HepG2 (cell line): Measurements from ENCODE around the gene IL2RA. TPM values are rescaled to one million over a fixed set of nuclear protein-coding genes. Genes with fewer than 3 reads are reported as not detected.
"Not testable (repeated sequence)": the region's sequence is repeated elsewhere in the genome, so short reads cannot be mapped to it uniquely, and the experiment has no call there.

ENCODE experiments used
- ATAC-seq: fragments of 200-7000 bp; cut with Tn5 transposase; 3 replicates; pipeline ENCODE4 v1.9.1; 2020; ENCODE audit warnings: mild to moderate bottlenecking, moderate library complexity
- BruUV-seq: library from RNA; stranded (reverse); fragments of 400-500 nt; replicated peaks from 2 replicates; lab custom pipeline; 2021; lab: Mats Ljungman, UMichigan
- CTCF ChIA-PET: fragments of 300-600 bp; formaldehyde crosslinking; extraction: SDS; loops from one replicate; lab custom pipeline; 2021; ENCODE audit warnings: low total read pairs, inconsistent platforms, low intra/inter-chr PET ratio; lab: Yijun Ruan, JAX
- POLR2A ChIA-PET: fragments of 350-600 bp; sonication (Branson Sonifier 250); formaldehyde crosslinking; loops from one replicate; lab custom pipeline; 2020; ENCODE audit warnings: antibody characterized with exemption, inconsistent platforms; lab: Yijun Ruan, JAX
- DNase-seq: peaks from one replicate; pipeline ENCODE4 v3.0.0-alpha.2; 2015; ENCODE audit warnings: low spot score
- FAIRE-seq: peaks from 3 replicates; lab custom pipeline; 2011; peaks lifted over from hg19 to GRCh38; lab: Jason Lieb, UNC
- H2AFZ ChIP-seq: one replicate; pipeline ENCODE4 v1.6.1; 2011; ENCODE audit warnings: low read length, inconsistent platforms
- H3K27ac ChIP-seq: fragments of 300-600 bp; 3 replicates; pipeline ENCODE4 v1.8.0; 2011; ENCODE audit warnings: mixed run types, mild to moderate bottlenecking, mixed read lengths, low read length, inconsistent platforms; ENCODE audit not compliant: insufficient read depth; ENCODE audit errors: extremely low read length
- H3K27me3 ChIP-seq, 2 experiments: fragments of 200-600 bp in 1 of 2; 2 replicates in 1 of 2; 3 replicates in 1 of 2; pipeline versions ENCODE4 v1.6.0 to v1.8.0; 2011; ENCODE audit warnings: low read length in 2 of 2, mild to moderate bottlenecking in 2 of 2, moderate library complexity in 2 of 2, inconsistent platforms in 1 of 2; ENCODE audit not compliant: insufficient read depth in 2 of 2, control insufficient read depth in 1 of 2
- H3K36me3 ChIP-seq, 2 experiments: fragments of 200-600 bp in 1 of 2; replicated peaks in 1 of 2; 2 replicates in 1 of 2; 3 replicates in 1 of 2; pipeline versions ENCODE4 v1.5.1 to v1.8.0; 2011; ENCODE audit warnings: low read length in 2 of 2, inconsistent platforms in 1 of 2; ENCODE audit not compliant: insufficient read depth in 2 of 2, control insufficient read depth in 1 of 2
- H3K4me1 ChIP-seq: 2 replicates; pipeline ENCODE4 v1.5.1; 2012; ENCODE audit warnings: low read length, inconsistent platforms; ENCODE audit not compliant: insufficient read depth
- H3K4me2 ChIP-seq: 2 replicates; pipeline ENCODE4 v1.6.0; 2011; ENCODE audit warnings: low read depth, low read length, inconsistent platforms
- H3K4me3 ChIP-seq, 3 experiments: fragments of 200-600 bp in 1 of 3; sonication (generic), shearing (Covaris generic) in 1 of 3; replicated peaks in 1 of 3; 2 replicates each; pipeline ENCODE4 v1.5.1; 2011 to 2016; ENCODE audit warnings: low read length in 3 of 3, inconsistent platforms in 2 of 3, low read depth in 2 of 3, mild to moderate bottlenecking in 2 of 3, control low read depth in 1 of 3, mixed read lengths in 1 of 3; ENCODE audit not compliant: insufficient read depth in 1 of 3
- H3K79me2 ChIP-seq: one replicate; pipeline ENCODE4 v1.6.1; 2011; ENCODE audit warnings: low read length, inconsistent platforms; ENCODE audit not compliant: insufficient read depth
- H3K9ac ChIP-seq: 2 replicates; pipeline ENCODE4 v1.6.0; 2011; ENCODE audit warnings: mild to moderate bottlenecking, low read depth, low read length, inconsistent platforms; ENCODE audit not compliant: insufficient read depth
- H3K9me3 ChIP-seq: 2 replicates; pipeline ENCODE4 v1.5.1; 2012; ENCODE audit warnings: mild to moderate bottlenecking, low read length
- H4K20me1 ChIP-seq: 2 replicates; pipeline ENCODE4 v1.6.0; 2011; ENCODE audit warnings: inconsistent platforms, mild to moderate bottlenecking, low read length, moderate library complexity; ENCODE audit not compliant: insufficient read depth
- CBX2 ChIP-seq, 2 experiments: fragments of 200-600 bp in 1 of 2; sonication (generic); formaldehyde crosslinking in 1 of 2; IDR thresholded peaks; 2 replicates each; pipeline versions ENCODE4 v1.7.0 to v1.8.1; 2018 to 2022; ENCODE audit warnings: low read depth in 2 of 2, low read length in 1 of 2, mild to moderate bottlenecking in 1 of 2, missing genetic modification reagents in 1 of 2
- MTA1 ChIP-seq: sonication (generic); formaldehyde crosslinking; IDR thresholded peaks from 2 replicates; pipeline ENCODE4 v1.4.0; 2020; ENCODE audit warnings: missing genetic modification reagents, mild to moderate bottlenecking, borderline replicate concordance
- NFYB ChIP-seq: sonication (generic); formaldehyde crosslinking; IDR thresholded peaks from 2 replicates; pipeline ENCODE4 v1.4.0; 2020; ENCODE audit warnings: missing genetic modification reagents
- ONECUT2 ChIP-seq: sonication (generic); formaldehyde crosslinking; IDR thresholded peaks from 2 replicates; pipeline ENCODE4 v1.4.0; 2020; ENCODE audit warnings: missing genetic modification reagents
- SNRNP70 ChIP-seq: fragments of 200-400 bp; formaldehyde crosslinking; IDR thresholded peaks from 2 replicates; pipeline ENCODE4 v1.6.1; 2017; ENCODE audit warnings: mild to moderate bottlenecking, low read depth, low read length, moderate library complexity
- ZNF562 ChIP-seq: sonication (generic); formaldehyde crosslinking; IDR thresholded peaks from 2 replicates; pipeline ENCODE4 v1.8.0; 2022; ENCODE audit warnings: missing genetic modification reagents, borderline replicate concordance
- ZNF687 ChIP-seq: sonication (generic); formaldehyde crosslinking; IDR thresholded peaks from 2 replicates; pipeline ENCODE4 v1.5.1; 2020; ENCODE audit warnings: mild to moderate bottlenecking, missing genetic modification reagents, moderate library complexity
- ZNF792 ChIP-seq: IDR thresholded peaks from 2 replicates; pipeline ENCODE4 v1.6.1; 2016
- WGBS: methylation state at CpG from one replicate; pipeline ENCODE4 v1.1.6; 2017; ENCODE audit warnings: low lambda C conversion rate; 5-methylcytosine and 5-hydroxymethylcytosine counted together
- in situ Hi-C: cut with HindIII; loops from 2 replicates; pipeline ENCODE4 v1.10.0; 2017; ENCODE audit warnings: low pct_unique_long_range_greater_than_20kb; ENCODE audit not compliant: extremely low pct_ligation_motif_present
- intact Hi-C: fragments of 100-400 bp; cut with micrococcal nuclease; formaldehyde crosslinking; loops from one replicate; pipeline ENCODE4 v1.10.0; 2022; ENCODE audit not compliant: unreplicated experiment
- polyA plus RNA-seq, 8 experiments: library from polyadenylated mRNA; depleted of rRNA in 3 of 8; stranded (reverse) in 7 of 8; unstranded in 1 of 8; fragments of >200 nt; fragmentation: Illumina TruSeq in 4 of 8; extraction: Trizol in 4 of 8; gene quantifications; 2 replicates each; pipeline versions ENCODE4 v1.2.1 to v1.2.3, GENCODE V29; 2011 to 2016; ENCODE audit warnings: low read depth in 4 of 8, missing spikeins in 1 of 8, mixed read lengths in 1 of 8; ENCODE audit not compliant: insufficient read depth in 1 of 8
- total RNA-seq, 5 experiments: library from RNA; depleted of rRNA; stranded (reverse); fragments of >200 nt; fragmentation: Illumina TruSeq; extraction: Trizol; gene quantifications; 2 replicates each; pipeline ENCODE4 v1.2.3, GENCODE V29; 2016; ENCODE audit warnings: low read depth in 1 of 5

IL2RA gene
- total and polyA plus RNA-seq, 2 of the 13 experiments (the other 11 are each of a cell fraction or from before 2014, with no cell fraction given) = not detected

GRCh38 chr10:6043377-6043776, 18.8 kb downstream of the IL2RA start:
- ATAC-seq, H2AFZ ChIP-seq, BruUV-seq, DNase-seq, POLR2A ChIA-PET, H4K20me1 ChIP-seq, H3K79me2 ChIP-seq, H3K9me3 ChIP-seq, H3K4me2 ChIP-seq, intact Hi-C loops, H3K4me3 ChIP-seq, H3K9ac ChIP-seq, H3K27ac ChIP-seq, FAIRE-seq, H3K36me3 ChIP-seq, in situ Hi-C loops, H3K4me1 ChIP-seq, CTCF ChIA-PET: not testable (repeated sequence)
- WGBS = 1% methylated on average over 6 of the region's 6 CpGs
- H3K27me3 ChIP-seq = peaks cover 1 to 13% of the 10 kb centered on the region in 2 experiments; a peak in 3 of 5 replicates

GRCh38 chr10:6040205-6040604, 22.0 kb downstream of the IL2RA start:
- intact Hi-C loops = no loop called here
- H3K79me2 ChIP-seq = no peaks in the 10 kb centered on the region

GRCh38 chr10:6039711-6040110, 22.5 kb downstream of the IL2RA start:
- 1% methylated on average over 4 of the region's 4 CpGs for WGBS
- ChIA-PET CTCF (no interaction called here), POLR2A (no interaction called here)
- H3K36me3 ChIP-seq = no peaks in the 10 kb centered on the region
- no TSS peak for BruUV-seq
- peaks cover 0 to 35% of the 10 kb centered on the region in 2 experiments; a peak in 4 of 5 replicates for H3K27me3 ChIP-seq
- no peaks in the 10 kb centered on the region for H3K4me1 ChIP-seq
- ATAC-seq = no peak
- no peak overlapping the region for H3K4me3 ChIP-seq
- H3K9ac ChIP-seq = no peak overlapping the region
- no peak for DNase-seq
- FAIRE-seq = no peak
- in situ Hi-C loops (no loop called here), intact Hi-C loops (no loop called here)
- no peaks in the 10 kb centered on the region for H3K79me2 ChIP-seq
- H3K27ac ChIP-seq = no peak overlapping the region
- H3K4me2 ChIP-seq = no peak overlapping the region
- no peaks in the 10 kb centered on the region for H4K20me1 ChIP-seq
- no peak overlapping the region for H2AFZ ChIP-seq
- H3K9me3 ChIP-seq = no peaks in the 10 kb centered on the region
- no peak for TF ChIP-seq ZNF792 (CRISPR knock-in tag)
- TF ChIP-seq MTA1 (CRISPR knock-in tag) = no peak
- no peak for TF ChIP-seq ZNF562 (CRISPR knock-in tag)
- no peak for TF ChIP-seq ZNF687
- no peak for TF ChIP-seq SNRNP70
- no peak for TF ChIP-seq NFYB

More at GRCh38 chr10:6040205-6040604, 22.0 kb downstream of the IL2RA start:
- Histone ChIP-seq H2AFZ (no peak overlapping the region), H3K4me2 (no peak overlapping the region), H3K27ac (no peak overlapping the region), H3K9ac (no peak overlapping the region), H4K20me1 (no peaks in the 10 kb centered on the region), H3K4me3 (no peak overlapping the region), H3K36me3 (no peaks in the 10 kb centered on the region)
- CTCF ChIA-PET = no interaction called here
- no peak for FAIRE-seq
- 0 out of 2 replicates have a peak, but pooled peaks have one; percentile 19 for TF ChIP-seq CBX2 (IDR thresholded peaks at IDR 0.05; ENCODE audit: low read depth, low read length)
- TF ChIP-seq CBX2 (CRISPR knock-in tag; IDR thresholded peaks at IDR 0.05; ENCODE audit: low read depth) = no peak
- no peak for TF ChIP-seq ONECUT2
- TF ChIP-seq, all 625 proteins: peak for 1
- WGBS = 9% methylated on average over 5 of the region's 5 CpGs
- H3K27me3 ChIP-seq = peaks cover 0 to 33% of the 10 kb centered on the region in 2 experiments; a peak in 3 of 5 replicates
- POLR2A ChIA-PET = no interaction called here
- H3K4me1 ChIP-seq = no peaks in the 10 kb centered on the region
- H3K9me3 ChIP-seq = no peaks in the 10 kb centered on the region
- DNase-seq (no peak), ATAC-seq (no peak)
- in situ Hi-C loops = no loop called here
- BruUV-seq = no TSS peak
